ENCODE data around the gene TMCO2. TPM values are rescaled to one million over a fixed set of nuclear protein-coding genes. Genes with fewer than 3 reads are reported as not detected.

TMCO2 gene
- total RNA-seq, 1 donor from 2014 or later, result not detected

Other genes with a start within 250 kb of the TMCO2 start
- gene CAP1, start 207.2 kb upstream of the TMCO2 start, total RNA-seq, result 351 TPM
- 92.4 TPM for gene PPT1, start 150.7 kb upstream of the TMCO2 start, total RNA-seq
- 20.9 TPM for gene RLF, start 86.5 kb upstream of the TMCO2 start, total RNA-seq
- 52.9 TPM for gene ZMPSTE24, start 10.3 kb downstream of the TMCO2 start, total RNA-seq
- gene COL9A2, start 69.3 kb downstream of the TMCO2 start, total RNA-seq, result 27.1 TPM
- 39.5 TPM for gene SMAP2, start 125.8 kb downstream of the TMCO2 start, total RNA-seq
- gene ZFP69B, start 202.5 kb downstream of the TMCO2 start, total RNA-seq, result 2.5 TPM
- 5.8 TPM for gene ZFP69, start 229.4 kb downstream of the TMCO2 start, total RNA-seq